Adrenal gland (tissue), 12 donors: ENCODE results near the gene NIF3L1. TPM values are rescaled to one million over a fixed set of nuclear protein-coding genes. Genes with fewer than 3 reads are reported as not detected.
A peak's percentile ranks its signal among the peaks of the same experiment; 100 is the strongest.

Experiments used
- DNase-seq, 7 donors: peaks; one replicate each; pipeline ENCODE4 v3.0.0-alpha.2; 2019 to 2020
- H3K27ac ChIP-seq, 5 donors: fragments of 200-600 bp; sonication (generic) in 4 of 5; 1 replicate in 3 of 5; 2 replicates in 2 of 5; pipeline versions ENCODE4 v1.5.1 to v1.8.0; 2016 to 2020; ENCODE audit warnings: mild to moderate bottlenecking in 1 of 5
- H3K27me3 ChIP-seq: fragments of 200-600 bp; 2 replicates; pipeline ENCODE4 v1.8.0; 2021
- H3K36me3 ChIP-seq, 2 donors: fragments of 200-600 bp; replicated peaks in 1 of 2; 1 replicate in 1 of 2; 2 replicates in 1 of 2; pipeline versions ENCODE4 v1.5.1 to v1.8.0; 2018 to 2022
- H3K4me1 ChIP-seq, 2 donors: fragments of 200-600 bp; replicated peaks in 1 of 2; 1 replicate in 1 of 2; 2 replicates in 1 of 2; pipeline versions ENCODE4 v1.5.1 to v1.8.0; 2018 to 2021
- H3K4me3 ChIP-seq, 4 donors: fragments of 200-600 bp; sonication (generic) in 3 of 4; one replicate each; pipeline ENCODE4 v1.5.1; 2016 to 2018
- H3K9me3 ChIP-seq, 3 donors: fragments of 200-600 bp; sonication (generic) in 1 of 3; replicated peaks in 1 of 3; 1 replicate in 2 of 3; 2 replicates in 1 of 3; pipeline versions ENCODE4 v1.5.1 to v1.8.0; 2016 to 2021
- CTCF ChIP-seq, 6 experiments: fragments of 450-650 bp in 4 of 6; fragments of 200-600 bp in 2 of 6; sonication (generic) in 1 of 6; IDR thresholded peaks; 1 replicate in 5 of 6; 2 replicates in 1 of 6; pipeline versions ENCODE4 v1.5.1 to v1.8.0; 2016 to 2021; ENCODE audit warnings: antibody characterized with exemption in 6 of 6, mild to moderate bottlenecking in 2 of 6, moderate library complexity in 1 of 6
- POLR2A ChIP-seq, 2 donors: fragments of 450-650 bp; IDR thresholded peaks; one replicate each; pipeline ENCODE4 v1.6.1; 2017; ENCODE audit warnings: antibody characterized with exemption in 2 of 2, mild to moderate bottlenecking in 2 of 2, moderate library complexity in 1 of 2
- WGBS, 4 donors: extraction: QIAGEN DNeasy Blood & Tissue Kit in 2 of 4; methylation state at CpG; one replicate each; pipeline versions ENCODE4 v1.1.5 to v1.1.7; 2013 to 2017; 5-methylcytosine and 5-hydroxymethylcytosine counted together
- intact Hi-C, 2 donors: fragments of 100-400 bp; cut with DNase I; formaldehyde crosslinking; loops; one replicate each; pipeline versions ENCODE4 v1.14.1 to v1.15.0; 2022 to 2023
- polyA plus RNA-seq, 3 donors: library from polyadenylated mRNA; stranded (reverse); fragments of 200-250 nt in 2 of 3; fragments of 350-450 nt in 1 of 3; fragmentation: Illumina TruSeq in 1 of 3; extraction: RNeasy Lipid Tissue Mini Kit (QIAGEN cat#74804) in 1 of 3; gene quantifications; one replicate each; pipeline ENCODE4 v1.2.3, GENCODE V29; 2013 to 2014
- total RNA-seq, 9 donors: library from RNA; depleted of rRNA in 4 of 9; stranded (reverse); fragments of >200 nt in 4 of 9; fragments of 120-200 nt in 1 of 9; fragmentation: NEBNext Ultra II Directional in 1 of 9; extraction: Animal tissue kit (Norgen Biotek cat#: 25700) in 1 of 9; gene quantifications; one replicate each; pipeline versions ENCODE4 v1.1.0 to v1.2.4, GENCODE V29; 2013 to 2023
- donor health status: healthy with polysubstance abuse.
- donor health status: Bipolar disorder and iron deficiency.
- donor health status: DM: yes; HTN: yes; CAD: no.
- donor health status: DM: no; HTN: no; CAD: no.
- donor health status: DM: no; HTN: no; CAD: no.
- donor health status: DM: yes; HTN: yes; CAD: no.

The NIF3L1 gene
- total and polyA plus RNA-seq, 12 donors, result 10.1 to 60.1 (median 24.7) TPM

GRCh38 chr2:200905618-200906296 is 16.6 kb downstream of the NIF3L1 start:
- H3K27ac ChIP-seq, result peak overlapping the region in 1 of 5 donors; percentile 57
- no peaks in the 10 kb centered on the region for H3K9me3 ChIP-seq
- intact Hi-C loops, result loop anchor here (5.0 kb wide), 1 partner anchor 272 kb away; no protein-coding TSS in a partner anchor
- H3K4me3 ChIP-seq, result no peak overlapping the region
- peaks cover 0 to 24% of the 10 kb centered on the region in 2 donors for H3K36me3 ChIP-seq
- H3K27me3 ChIP-seq, result no peaks in the 10 kb centered on the region
- peak; percentile 72 to 90 (median 86) for DNase-seq
- no peak for TF ChIP-seq POLR2A (IDR thresholded peaks at IDR 0.05)
- TF ChIP-seq CTCF (IDR thresholded peaks at IDR 0.05), result peak; percentile 66 to 78 (median 72)
- WGBS, 4 donors, result 31 to 47% (median 46%) methylated on average over 2 of the region's 2 CpGs
- peaks cover 0 to 5% of the 10 kb centered on the region in 2 donors for H3K4me1 ChIP-seq

- Histone ChIP-seq H3K9me3 (no peaks in the 10 kb centered on the region), H3K27me3 (no peaks in the 10 kb centered on the region), H3K27ac (no peak overlapping the region), H3K36me3 (peaks cover 0 to 51% of the 10 kb centered on the region in 2 donors), H3K4me1 (no peaks in the 10 kb centered on the region), H3K4me3 (no peak overlapping the region)
- TF ChIP-seq CTCF (IDR thresholded peaks at IDR 0.05), result no peak
- no peak for TF ChIP-seq POLR2A (IDR thresholded peaks at IDR 0.05)
- WGBS, 4 donors, result 93 to 99% (median 95%) methylated on average over 4 of the region's 4 CpGs
- intact Hi-C loops, result loop anchor here (5.0 kb wide), 1 partner anchor 267 kb away; no protein-coding TSS in a partner anchor
- DNase-seq, result no peak
These were observed 20.8 kb downstream of the NIF3L1 start for GRCh38 chr2:200909958-200910357.

GRCh38 chr2:200913654-200914053 is 24.5 kb downstream of the NIF3L1 start:
- Histone ChIP-seq H3K36me3 (peaks cover 0 to 81% of the 10 kb centered on the region in 2 donors), H3K4me1 (no peaks in the 10 kb centered on the region), H3K27me3 (no peaks in the 10 kb centered on the region), H3K4me3 (no peak overlapping the region), H3K9me3 (no peaks in the 10 kb centered on the region), H3K27ac (no peak overlapping the region)
- no peak for DNase-seq
- TF ChIP-seq CTCF (IDR thresholded peaks at IDR 0.05), result no peak
- TF ChIP-seq POLR2A (IDR thresholded peaks at IDR 0.05), result no peak
- intact Hi-C loops, result no loop called here

- DNase-seq, result no peak
- no peak for TF ChIP-seq POLR2A (IDR thresholded peaks at IDR 0.05)
- no peak for TF ChIP-seq CTCF (IDR thresholded peaks at IDR 0.05)
- 83 to 89% (median 84%) methylated on average over 6 of the region's 6 CpGs for WGBS, 4 donors
- Histone ChIP-seq H3K27me3 (no peaks in the 10 kb centered on the region), H3K4me3 (no peak overlapping the region), H3K9me3 (no peaks in the 10 kb centered on the region), H3K36me3 (peaks cover 0 to 84% of the 10 kb centered on the region in 2 donors), H3K4me1 (no peaks in the 10 kb centered on the region), H3K27ac (no peak overlapping the region)
- intact Hi-C loops, result no loop called here
These were observed 33.3 kb downstream of the NIF3L1 start for GRCh38 chr2:200922439-200922838.
